ENCODE results near the gene GSDMA. TPM values are rescaled to one million over a fixed set of nuclear protein-coding genes. Genes with fewer than 3 reads are reported as not detected.

The GSDMA gene
- total RNA-seq, 2 donors from 2014 or later, result 0.68 to 1.2 TPM

DNA sequence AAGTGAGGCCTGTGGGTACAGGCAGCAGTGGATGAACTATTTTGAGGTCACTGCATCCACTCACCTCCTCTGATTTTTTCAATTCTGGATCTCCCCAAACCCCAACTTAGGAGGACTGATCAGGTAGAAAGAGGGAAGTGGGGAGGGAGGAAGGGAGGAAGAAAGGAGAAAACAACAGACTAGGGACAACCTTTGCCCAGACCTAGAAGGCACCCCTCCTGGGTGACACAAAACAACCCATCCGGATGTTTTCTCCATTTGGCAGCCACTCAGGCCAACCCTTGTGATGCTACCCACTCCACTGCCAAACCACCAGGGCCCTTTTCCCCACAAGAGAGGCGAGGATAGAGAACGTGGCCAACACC lies 38.1 kb upstream of the GSDMA start:
- Histone ChIP-seq H3K36me3 (peaks cover 27% of the 10 kb centered on the region), H3K4me3 (no peak overlapping the region), H3K4me1 (ENCODE audit: control insufficient read depth in 1 of 2, low read depth in 2 of 2) (peaks cover 12 to 41% of the 10 kb centered on the region in 2 donors), H3K27ac (no peak overlapping the region), H3K9me3 (no peaks in the 10 kb centered on the region), H3K27me3 (replicated peaks; ENCODE audit: insufficient read depth) (no peaks in the 10 kb centered on the region)
- ATAC-seq (ENCODE audit: insufficient number of reproducible peaks, low FRiP score, low read depth) (no peak), DNase-seq (ENCODE audit: low spot score) (no peak)
- TF ChIP-seq, protein P1, sequence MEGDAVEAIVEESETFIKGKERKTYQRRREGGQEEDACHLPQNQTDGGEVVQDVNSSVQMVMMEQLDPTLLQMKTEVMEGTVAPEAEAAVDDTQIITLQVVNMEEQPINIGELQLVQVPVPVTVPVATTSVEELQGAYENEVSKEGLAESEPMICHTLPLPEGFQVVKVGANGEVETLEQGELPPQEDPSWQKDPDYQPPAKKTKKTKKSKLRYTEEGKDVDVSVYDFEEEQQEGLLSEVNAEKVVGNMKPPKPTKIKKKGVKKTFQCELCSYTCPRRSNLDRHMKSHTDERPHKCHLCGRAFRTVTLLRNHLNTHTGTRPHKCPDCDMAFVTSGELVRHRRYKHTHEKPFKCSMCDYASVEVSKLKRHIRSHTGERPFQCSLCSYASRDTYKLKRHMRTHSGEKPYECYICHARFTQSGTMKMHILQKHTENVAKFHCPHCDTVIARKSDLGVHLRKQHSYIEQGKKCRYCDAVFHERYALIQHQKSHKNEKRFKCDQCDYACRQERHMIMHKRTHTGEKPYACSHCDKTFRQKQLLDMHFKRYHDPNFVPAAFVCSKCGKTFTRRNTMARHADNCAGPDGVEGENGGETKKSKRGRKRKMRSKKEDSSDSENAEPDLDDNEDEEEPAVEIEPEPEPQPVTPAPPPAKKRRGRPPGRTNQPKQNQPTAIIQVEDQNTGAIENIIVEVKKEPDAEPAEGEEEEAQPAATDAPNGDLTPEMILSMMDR (IDR thresholded peaks at IDR 0.05), result no peak

DNA sequence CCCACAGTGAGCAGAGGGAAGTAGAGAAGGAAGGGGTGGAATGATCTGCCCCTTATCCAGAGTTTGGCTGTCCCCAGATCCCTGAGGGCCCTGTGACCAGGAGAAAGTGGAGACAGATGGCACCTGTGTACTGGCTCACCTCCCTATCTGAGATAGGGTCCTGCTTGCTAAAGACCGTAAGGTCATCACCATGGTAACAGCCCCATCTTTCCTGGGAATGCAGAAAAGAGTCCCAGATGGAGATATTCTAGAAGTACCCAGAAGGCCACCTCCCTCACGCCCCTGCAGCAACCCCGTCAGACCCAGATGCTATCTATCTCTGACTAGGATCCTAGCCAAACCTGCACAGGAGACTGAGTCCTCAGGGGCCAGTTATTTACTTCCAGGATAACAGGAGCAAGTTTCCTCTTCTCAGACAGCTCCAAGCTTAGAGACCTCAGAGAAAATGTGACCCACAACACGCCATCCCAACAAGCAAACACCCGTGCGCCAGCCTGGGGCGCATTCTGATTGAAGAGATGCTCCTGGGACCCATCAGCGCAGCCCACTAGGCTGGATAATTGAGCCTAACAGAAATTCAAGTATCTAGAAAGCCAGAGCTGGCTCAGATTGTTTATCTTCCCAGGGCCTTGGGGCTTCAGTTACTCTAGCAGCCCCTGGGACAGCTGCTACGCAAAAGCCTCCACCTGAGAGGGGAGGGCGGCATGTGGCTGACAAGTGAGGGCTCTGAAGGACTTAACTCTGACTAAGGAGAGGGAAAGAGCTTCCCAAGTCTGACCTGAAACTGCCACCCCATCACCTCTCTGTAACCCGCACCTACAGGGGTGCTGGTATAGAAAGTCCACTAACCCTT lies 37.3 kb upstream of the GSDMA start:
- DNase-seq (ENCODE audit: low spot score) (no peak), ATAC-seq (ENCODE audit: insufficient number of reproducible peaks, low FRiP score, low read depth) (no peak)
- peak overlapping the region; percentile 93 for H3K4me3 ChIP-seq
- H3K27me3 ChIP-seq (replicated peaks; ENCODE audit: insufficient read depth), result no peaks in the 10 kb centered on the region
- peaks cover 12 to 46% of the 10 kb centered on the region in 2 donors for H3K4me1 ChIP-seq (ENCODE audit: control insufficient read depth in 1 of 2, low read depth in 2 of 2)
- TF ChIP-seq, protein P1 (IDR thresholded peaks at IDR 0.05), result no peak
- H3K36me3 ChIP-seq, result peaks cover 20% of the 10 kb centered on the region
- no peaks in the 10 kb centered on the region for H3K9me3 ChIP-seq
- H3K27ac ChIP-seq, result no peak overlapping the region

DNA sequence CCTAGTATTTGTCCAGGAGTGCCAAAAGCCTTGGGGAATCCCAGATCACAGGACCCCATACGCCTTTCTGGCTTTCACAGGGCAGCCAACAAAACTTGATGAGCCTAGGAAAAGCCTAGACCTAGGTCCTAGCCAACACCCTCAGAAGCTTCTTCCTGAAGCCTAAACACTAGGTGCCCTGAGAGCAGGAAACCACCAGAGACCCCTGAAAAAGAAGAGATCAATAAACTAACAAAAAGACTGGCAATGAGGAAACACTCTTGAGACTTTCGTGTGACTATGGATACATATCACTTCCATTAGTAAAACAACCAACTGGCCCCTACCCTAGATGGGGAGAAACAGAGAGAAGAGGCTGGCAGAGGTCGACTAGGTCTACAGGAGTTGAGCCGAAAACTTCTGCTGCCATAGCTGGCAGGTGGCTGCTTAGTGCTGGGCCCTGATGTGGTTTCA lies 36.6 kb upstream of the GSDMA start:
- DNase-seq (ENCODE audit: low spot score), result no peak
- peak overlapping the region; percentile 93 for H3K4me3 ChIP-seq
- no peak for ATAC-seq (ENCODE audit: insufficient number of reproducible peaks, low FRiP score, low read depth)
- no peaks in the 10 kb centered on the region for H3K9me3 ChIP-seq
- peaks cover 20% of the 10 kb centered on the region for H3K36me3 ChIP-seq
- no peaks in the 10 kb centered on the region for H3K27me3 ChIP-seq (replicated peaks; ENCODE audit: insufficient read depth)
- H3K27ac ChIP-seq, result no peak overlapping the region
- TF ChIP-seq, protein P1 (IDR thresholded peaks at IDR 0.05), result no peak
- H3K4me1 ChIP-seq (ENCODE audit: control insufficient read depth in 1 of 2, low read depth in 2 of 2), result peaks cover 12 to 46% of the 10 kb centered on the region in 2 donors

DNA sequence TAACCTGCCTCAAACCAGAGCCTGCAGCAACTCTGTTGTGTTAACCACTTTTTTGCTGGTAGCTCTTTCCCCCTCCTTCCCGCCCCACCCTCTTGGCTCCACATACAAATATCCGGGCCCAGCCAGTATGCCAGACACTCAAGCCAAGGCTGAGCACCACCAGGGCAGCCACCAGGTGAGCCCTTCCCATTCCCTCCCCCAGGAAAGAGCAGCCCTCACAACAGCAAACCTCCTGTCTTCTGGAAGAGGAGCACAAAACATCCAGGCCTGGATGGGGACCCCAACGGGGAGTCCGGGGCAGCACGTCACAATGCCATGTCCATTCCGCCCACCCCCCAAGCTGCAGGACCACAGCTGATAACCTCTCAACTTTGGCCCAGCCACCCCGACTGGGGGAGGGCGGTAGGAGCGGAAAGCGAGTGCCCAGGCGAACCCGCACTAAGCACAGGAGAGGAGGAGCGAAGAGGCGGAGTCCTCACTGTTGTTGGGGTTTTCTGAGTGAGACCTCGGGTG lies 36.2 kb upstream of the GSDMA start:
- ATAC-seq (ENCODE audit: insufficient number of reproducible peaks, low FRiP score, low read depth) (no peak), DNase-seq (ENCODE audit: low spot score) (no peak)
- no peaks in the 10 kb centered on the region for H3K9me3 ChIP-seq
- peak overlapping the region; percentile 93 for H3K4me3 ChIP-seq
- H3K4me1 ChIP-seq (ENCODE audit: control insufficient read depth in 1 of 2, low read depth in 2 of 2), result peaks cover 12 to 46% of the 10 kb centered on the region in 2 donors
- no peaks in the 10 kb centered on the region for H3K27me3 ChIP-seq (replicated peaks; ENCODE audit: insufficient read depth)
- TF ChIP-seq, protein P1 (IDR thresholded peaks at IDR 0.05), result no peak
- H3K36me3 ChIP-seq, result peaks cover 19% of the 10 kb centered on the region
- H3K27ac ChIP-seq, result peak overlapping the region in 1 of 2 donors; percentile 97

DNA sequence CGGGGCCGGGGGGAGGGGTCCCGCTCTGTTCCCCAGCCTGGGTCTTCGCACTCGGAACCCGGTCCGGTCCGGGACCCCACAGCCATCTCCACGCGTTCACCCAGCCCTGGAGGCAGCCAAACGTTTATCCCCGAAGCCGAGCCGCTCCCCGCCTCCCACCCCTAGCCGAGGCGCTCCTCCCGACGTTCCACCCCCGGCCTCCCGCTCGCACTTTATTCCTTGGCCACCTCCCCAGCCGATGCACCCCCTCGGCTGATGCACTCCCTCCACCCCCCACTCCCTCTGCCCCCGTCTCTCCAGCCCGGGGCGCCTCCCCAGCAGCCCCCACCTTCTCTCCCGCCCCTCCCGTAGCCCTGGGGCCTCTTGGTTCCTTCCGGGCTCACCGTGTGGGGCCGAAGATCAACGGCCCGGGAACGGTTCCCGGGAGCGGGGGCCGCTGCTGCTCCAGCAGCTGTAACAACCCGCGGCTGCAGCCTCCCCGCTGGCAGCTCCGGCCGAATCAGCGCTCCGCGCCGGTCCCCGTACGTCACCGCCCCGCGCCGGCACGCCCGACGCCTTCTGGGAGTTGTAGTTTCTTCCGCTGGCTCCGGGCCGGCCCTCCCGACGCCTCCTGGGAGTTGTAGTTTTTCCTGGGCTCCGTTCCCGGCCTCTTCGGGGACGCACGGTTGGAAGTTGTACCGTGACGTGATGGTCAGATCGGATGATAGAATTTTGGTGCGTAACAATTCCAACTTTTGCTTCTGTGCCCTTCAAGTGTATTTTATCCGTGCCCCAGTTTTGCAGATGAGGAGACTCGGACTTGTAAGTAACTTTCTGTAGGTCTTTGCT lies 35.5 kb upstream of the GSDMA start, which contains the start of the genes LRRC3C and ORMDL3:
Gene LRRC3C, plus strand, starts transcription at position 632 of the 828 bp plus-strand sequence. CDS start 13,792 bp downstream, outside the sequence.
Gene ORMDL3, minus strand, starts transcription at position 501 of the 828 bp plus-strand sequence. CDS start 3,398 bp downstream, outside the sequence.
- H3K9me3 ChIP-seq, result no peaks in the 10 kb centered on the region
- H3K27me3 ChIP-seq (replicated peaks; ENCODE audit: insufficient read depth), result no peaks in the 10 kb centered on the region
- TF ChIP-seq, protein P1 (IDR thresholded peaks at IDR 0.05), result no peak
- peak; percentile 70 for ATAC-seq (ENCODE audit: insufficient number of reproducible peaks, low FRiP score, low read depth)
- peak within 1 kb of the TSS; percentile 97 to 98 for H3K27ac ChIP-seq
- peaks cover 12 to 46% of the 10 kb centered on the region in 2 donors for H3K4me1 ChIP-seq (ENCODE audit: control insufficient read depth in 1 of 2, low read depth in 2 of 2)
- H3K4me3 ChIP-seq, result peak within 1 kb of the TSS; percentile 93
- H3K36me3 ChIP-seq, result peaks cover 12% of the 10 kb centered on the region
- DNase-seq (ENCODE audit: low spot score), result peak; percentile 67

All from thoracic aorta (tissue), 2 donors.